T-helper 2 cell treated with Interferon-gamma antibody and Interleukin-4, amounts not matched to agents 5 μg/mL and 100 μg/mL, for 36 hours (primary cell): ENCODE results near the gene SLC47A2.

Source experiments
- DNase-seq: peaks from one replicate; pipeline ENCODE4 v3.0.0; 2021; ENCODE audit warnings: low spot score
- H3K27ac Mint-ChIP-seq: one replicate; pipeline ENCODE4 v1.8.0; 2021; ENCODE audit warnings: mild to moderate bottlenecking, mixed read lengths
- H3K27me3 Mint-ChIP-seq: one replicate; pipeline ENCODE4 v1.8.0; 2021; ENCODE audit warnings: low read depth, mixed read lengths
- H3K36me3 Mint-ChIP-seq: one replicate; pipeline ENCODE4 v1.8.0; 2021; ENCODE audit warnings: low read depth, mixed read lengths
- H3K4me1 Mint-ChIP-seq: one replicate; pipeline ENCODE4 v1.8.0; 2021; ENCODE audit warnings: low read depth, mixed read lengths
- H3K4me3 Mint-ChIP-seq: one replicate; pipeline ENCODE4 v1.8.0; 2022; ENCODE audit warnings: mild to moderate bottlenecking, moderate library complexity, mixed read lengths
- H3K9me3 Mint-ChIP-seq: one replicate; pipeline ENCODE4 v1.8.0; 2021; ENCODE audit warnings: mixed read lengths

Gene SLC47A2

DNA sequence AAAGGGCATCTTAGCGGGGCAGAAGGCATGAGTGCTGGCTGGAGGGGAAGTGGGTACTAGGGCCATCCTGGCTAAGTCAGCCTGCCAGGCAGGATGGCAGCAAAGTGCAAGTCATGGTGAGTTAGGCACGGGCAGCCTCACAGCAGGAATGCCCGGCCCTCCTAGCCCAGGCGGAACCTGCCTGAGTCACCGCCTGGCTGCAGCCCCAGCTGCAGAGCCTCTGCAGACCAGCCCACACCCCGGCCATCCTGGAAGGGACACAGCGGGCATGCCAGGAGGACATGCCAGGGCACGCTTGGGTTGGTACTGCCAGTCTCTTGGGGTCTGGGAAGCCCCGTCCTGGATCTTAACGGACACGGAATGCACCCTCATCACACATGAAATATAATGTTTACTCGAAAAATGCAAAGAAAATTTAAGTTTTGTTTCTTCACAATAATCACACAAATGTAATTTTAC, 36.7 kb upstream of the SLC47A2 start:
- no peak overlapping the region for H3K4me3 Mint-ChIP-seq
- DNase-seq = no peak
- H3K27me3 Mint-ChIP-seq = peaks cover 6% of the 10 kb centered on the region
- H3K4me1 Mint-ChIP-seq = no peaks in the 10 kb centered on the region
- H3K36me3 Mint-ChIP-seq = no peaks in the 10 kb centered on the region
- H3K9me3 Mint-ChIP-seq = no peaks in the 10 kb centered on the region
- H3K27ac Mint-ChIP-seq = no peak overlapping the region

- H3K27me3 Mint-ChIP-seq = peaks cover 6% of the 10 kb centered on the region
- H3K9me3 Mint-ChIP-seq = no peaks in the 10 kb centered on the region
- DNase-seq = no peak
Observed at GRCh38 chr17:19752216-19753050, 36.0 kb upstream of the SLC47A2 start.

GRCh38 chr17:19750835-19751234, 34.5 kb upstream of the SLC47A2 start:
- Mint-ChIP-seq H3K4me1 (no peaks in the 10 kb centered on the region), H3K4me3 (no peak overlapping the region), H3K27ac (no peak overlapping the region), H3K9me3 (no peaks in the 10 kb centered on the region), H3K36me3 (no peaks in the 10 kb centered on the region), H3K27me3 (peaks cover 6% of the 10 kb centered on the region)
- DNase-seq = no peak

More at GRCh38 chr17:19752216-19753050, 36.0 kb upstream of the SLC47A2 start:
- Mint-ChIP-seq H3K4me1 (no peaks in the 10 kb centered on the region), H3K36me3 (no peaks in the 10 kb centered on the region), H3K27ac (no peak overlapping the region), H3K4me3 (no peak overlapping the region)

DNA sequence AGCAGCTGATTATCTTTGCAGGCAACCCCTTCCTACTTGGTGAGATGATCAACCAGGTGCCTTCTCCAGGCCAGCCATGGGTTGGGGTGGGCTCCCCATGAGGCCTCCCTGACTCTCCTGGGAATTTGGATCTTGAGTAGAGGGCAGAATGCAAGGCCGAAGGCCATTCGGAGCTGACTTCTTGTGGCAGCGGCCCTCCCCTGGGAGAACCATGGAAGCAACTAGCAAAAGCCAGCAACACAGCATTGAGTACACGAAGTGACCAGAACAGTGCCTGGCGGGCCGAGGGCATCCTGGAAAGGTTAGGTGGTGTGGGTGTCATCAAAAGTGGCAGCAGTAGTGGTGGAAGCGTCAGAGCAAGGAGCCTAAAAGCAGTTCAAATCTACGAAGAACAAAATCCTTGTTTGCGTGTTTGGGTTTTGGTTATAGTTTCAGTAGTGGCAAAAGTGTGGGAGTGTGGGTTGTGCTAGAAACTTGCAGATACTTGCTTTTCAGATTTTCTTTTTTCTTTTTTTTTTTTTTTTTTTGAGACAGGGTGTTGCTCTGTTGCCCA, 33.7 kb upstream of the SLC47A2 start:
- no peak overlapping the region for H3K4me3 Mint-ChIP-seq
- H3K36me3 Mint-ChIP-seq = no peaks in the 10 kb centered on the region
- H3K9me3 Mint-ChIP-seq = no peaks in the 10 kb centered on the region
- no peak overlapping the region for H3K27ac Mint-ChIP-seq
- H3K27me3 Mint-ChIP-seq = peaks cover 6% of the 10 kb centered on the region
- no peaks in the 10 kb centered on the region for H3K4me1 Mint-ChIP-seq
- DNase-seq = no peak

DNA sequence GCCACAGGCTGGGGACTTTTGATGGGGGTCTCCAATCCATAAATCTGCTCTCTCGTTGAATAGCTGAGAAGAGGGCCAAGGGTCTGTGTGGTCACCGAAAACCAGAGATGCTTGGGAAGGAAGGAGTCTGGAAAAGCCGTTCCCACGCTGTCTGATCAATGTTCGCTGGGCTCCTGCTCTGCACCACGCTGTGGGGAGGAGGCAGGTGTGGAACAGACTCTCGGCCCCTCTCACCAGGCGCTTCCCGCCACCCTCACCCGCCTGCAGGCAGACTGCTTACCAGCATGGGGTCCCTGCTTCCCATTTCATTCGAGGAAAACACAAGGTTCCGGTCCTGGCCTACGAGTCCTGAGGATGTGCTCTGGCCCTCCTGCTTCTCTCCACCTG, 32.4 kb upstream of the SLC47A2 start:
- H3K4me1 Mint-ChIP-seq = no peaks in the 10 kb centered on the region
- peaks cover 6% of the 10 kb centered on the region for H3K27me3 Mint-ChIP-seq
- H3K4me3 Mint-ChIP-seq = no peak overlapping the region
- no peaks in the 10 kb centered on the region for H3K36me3 Mint-ChIP-seq
- no peak for DNase-seq
- no peak overlapping the region for H3K27ac Mint-ChIP-seq
- H3K9me3 Mint-ChIP-seq = no peaks in the 10 kb centered on the region

- no peak within 1 kb of the TSS for H3K27ac Mint-ChIP-seq
- H3K36me3 Mint-ChIP-seq = no peaks in the 10 kb centered on the region
- H3K4me1 Mint-ChIP-seq = no peaks in the 10 kb centered on the region
- DNase-seq = no peak
- H3K27me3 Mint-ChIP-seq = peaks cover 6% of the 10 kb centered on the region
- no peak within 1 kb of the TSS for H3K4me3 Mint-ChIP-seq
- no peaks in the 10 kb centered on the region for H3K9me3 Mint-ChIP-seq
Observed at GRCh38 chr17:19747829-19748806, 31.7 kb upstream of the SLC47A2 start, which contains the start of gene ALDH3A1. ALDH3A1 (minus strand) TSS chr17:19748298; CDS start chr17:19745129, 3,169 bp downstream.

DNA sequence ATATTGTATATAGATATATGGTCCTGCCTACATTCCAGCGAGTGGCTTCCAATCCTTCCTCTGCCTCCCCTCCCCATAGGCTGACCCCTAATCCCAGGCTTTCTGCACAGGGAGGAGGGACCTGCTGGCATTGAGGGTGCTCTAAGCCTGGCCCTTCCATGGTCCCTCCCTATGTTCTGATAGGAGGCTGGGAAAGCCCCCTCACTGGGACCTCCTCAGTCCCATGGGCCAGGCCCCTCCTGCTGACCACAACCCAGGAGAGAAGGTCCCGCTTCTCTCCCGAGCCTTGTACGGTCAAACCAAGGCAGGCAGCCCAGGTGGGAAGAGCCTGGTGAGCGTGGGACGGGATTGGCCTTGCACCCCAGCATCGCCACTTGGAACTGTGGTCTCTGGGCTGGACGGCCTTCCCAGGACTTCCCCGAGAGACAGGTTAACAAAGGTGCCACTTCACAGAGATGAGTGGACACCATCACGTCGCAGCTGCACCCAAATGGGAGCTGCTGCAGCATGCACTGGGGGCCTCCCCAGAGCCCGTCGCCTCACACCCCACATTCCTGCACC, 30.9 kb upstream of the SLC47A2 start:
- Mint-ChIP-seq H3K27ac (no peak overlapping the region), H3K9me3 (no peaks in the 10 kb centered on the region), H3K27me3 (peaks cover 6% of the 10 kb centered on the region), H3K4me3 (no peak overlapping the region), H3K4me1 (no peaks in the 10 kb centered on the region), H3K36me3 (no peaks in the 10 kb centered on the region)
- no peak for DNase-seq

DNA sequence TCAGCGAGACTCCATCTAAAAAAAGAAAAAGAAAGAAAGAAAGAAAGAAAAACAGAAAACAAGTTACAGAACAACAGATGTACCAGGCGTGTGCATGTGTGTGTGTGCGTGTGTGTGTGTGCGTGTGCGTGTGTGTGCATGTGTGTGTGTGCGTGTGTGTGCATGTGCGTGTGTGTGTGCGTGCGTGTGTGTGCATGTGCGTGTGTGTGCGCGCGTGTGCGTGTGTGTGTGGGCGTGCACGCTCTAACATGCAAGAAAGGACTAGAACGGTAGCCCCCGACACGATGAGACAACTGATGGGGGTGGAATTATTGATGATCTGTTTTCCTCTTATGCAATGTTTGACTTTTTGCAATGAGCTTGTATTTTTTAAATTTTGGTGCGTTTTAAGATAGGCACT, 30.1 kb upstream of the SLC47A2 start:
- H3K4me1 Mint-ChIP-seq = no peaks in the 10 kb centered on the region
- H3K27ac Mint-ChIP-seq = no peak overlapping the region
- no peak overlapping the region for H3K4me3 Mint-ChIP-seq
- DNase-seq = no peak
- no peaks in the 10 kb centered on the region for H3K9me3 Mint-ChIP-seq
- peaks cover 6% of the 10 kb centered on the region for H3K27me3 Mint-ChIP-seq
- no peaks in the 10 kb centered on the region for H3K36me3 Mint-ChIP-seq

GRCh38 chr17:19744922-19745757, 28.8 kb upstream of the SLC47A2 start:
- H3K4me3 Mint-ChIP-seq = peak overlapping the region; percentile 42
- no peaks in the 10 kb centered on the region for H3K9me3 Mint-ChIP-seq

DNA sequence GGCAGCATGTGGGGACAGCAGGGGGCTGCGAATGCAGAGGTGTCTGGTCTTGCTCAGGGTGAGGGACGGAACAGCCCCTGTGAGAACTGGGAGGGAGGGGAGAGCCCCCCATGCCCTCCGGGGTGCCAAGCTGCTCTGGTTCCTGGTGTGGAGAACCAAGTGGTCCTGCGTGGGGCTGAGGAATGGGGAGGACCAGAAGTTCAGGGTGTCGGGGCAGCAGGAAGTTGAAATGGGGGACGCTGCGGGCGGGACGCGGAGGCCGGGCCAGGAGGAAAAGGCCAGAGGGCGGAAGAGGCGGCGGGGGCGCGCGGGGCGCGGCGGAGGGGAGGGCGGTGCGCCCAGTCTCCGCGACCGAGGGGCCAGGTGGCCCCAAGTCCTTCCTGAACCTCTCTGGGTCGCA, 28.1 kb upstream of the SLC47A2 start:
- Mint-ChIP-seq H3K27me3 (peaks cover 2% of the 10 kb centered on the region), H3K9me3 (no peaks in the 10 kb centered on the region)

More at GRCh38 chr17:19744922-19745757, 28.8 kb upstream of the SLC47A2 start:
- Mint-ChIP-seq H3K27ac (no peak overlapping the region), H3K36me3 (no peaks in the 10 kb centered on the region), H3K27me3 (peaks cover 2% of the 10 kb centered on the region), H3K4me1 (no peaks in the 10 kb centered on the region)
- DNase-seq = peak; percentile 78

DNA sequence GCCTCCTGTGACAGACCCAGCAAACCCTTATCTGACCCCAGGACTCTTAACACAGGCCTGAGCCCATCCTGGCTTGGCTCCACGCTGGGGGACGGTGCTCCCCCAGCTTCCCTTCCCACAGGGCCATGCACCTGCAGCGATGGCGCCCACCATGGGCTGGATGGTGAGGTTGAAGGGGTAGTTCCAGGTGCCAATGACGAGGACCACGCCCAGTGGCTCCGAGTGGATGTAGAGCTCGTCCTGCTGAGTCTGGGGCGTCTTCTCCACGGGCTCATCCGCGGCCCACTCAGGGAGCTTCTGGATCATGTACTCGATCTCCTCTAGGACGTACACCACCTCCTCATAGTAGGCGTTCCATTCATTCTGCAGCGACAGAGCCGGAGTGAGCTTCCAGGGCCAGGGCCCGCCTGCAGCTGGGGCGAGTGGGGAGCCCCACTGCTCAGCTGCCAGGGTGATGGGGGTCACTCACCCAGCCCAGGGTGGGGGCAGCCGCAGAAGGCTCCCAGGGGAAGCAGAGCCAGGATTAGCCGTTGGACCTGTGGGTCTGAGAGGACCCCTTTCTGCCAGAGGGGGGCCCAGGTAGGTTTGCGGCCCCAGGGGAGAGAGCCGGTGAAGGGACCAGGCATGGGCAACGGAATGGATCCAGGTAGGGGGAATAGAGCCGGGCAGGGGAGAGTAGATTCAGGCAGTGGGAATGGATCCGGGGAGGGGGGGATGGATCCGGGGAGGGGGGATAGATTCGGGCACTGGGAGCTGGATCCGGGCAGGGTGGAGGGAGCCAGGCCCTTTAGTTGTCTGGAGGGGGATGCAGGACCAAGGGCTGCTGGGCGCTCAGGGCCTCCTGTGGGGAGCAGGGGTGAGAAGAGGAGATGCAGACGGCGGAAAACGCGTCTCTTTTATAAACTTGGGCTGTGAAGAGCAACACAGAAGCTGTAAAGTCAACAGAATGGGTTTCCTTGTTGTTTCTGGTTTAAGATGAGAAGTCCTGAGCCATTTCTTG, 27.0 kb upstream of the SLC47A2 start:
- no peaks in the 10 kb centered on the region for H3K9me3 Mint-ChIP-seq
- no peaks in the 10 kb centered on the region for H3K4me1 Mint-ChIP-seq
- H3K4me3 Mint-ChIP-seq = peak overlapping the region; percentile 29
- no peaks in the 10 kb centered on the region for H3K36me3 Mint-ChIP-seq
- no peaks in the 10 kb centered on the region for H3K27me3 Mint-ChIP-seq
- no peak for DNase-seq
- no peak overlapping the region for H3K27ac Mint-ChIP-seq

More for the DNA sequence above, 28.1 kb upstream of the SLC47A2 start:
- Mint-ChIP-seq H3K4me3 (peak overlapping the region; percentile 61), H3K4me1 (no peaks in the 10 kb centered on the region), H3K27ac (no peak overlapping the region), H3K36me3 (no peaks in the 10 kb centered on the region)
- no peak for DNase-seq

DNA sequence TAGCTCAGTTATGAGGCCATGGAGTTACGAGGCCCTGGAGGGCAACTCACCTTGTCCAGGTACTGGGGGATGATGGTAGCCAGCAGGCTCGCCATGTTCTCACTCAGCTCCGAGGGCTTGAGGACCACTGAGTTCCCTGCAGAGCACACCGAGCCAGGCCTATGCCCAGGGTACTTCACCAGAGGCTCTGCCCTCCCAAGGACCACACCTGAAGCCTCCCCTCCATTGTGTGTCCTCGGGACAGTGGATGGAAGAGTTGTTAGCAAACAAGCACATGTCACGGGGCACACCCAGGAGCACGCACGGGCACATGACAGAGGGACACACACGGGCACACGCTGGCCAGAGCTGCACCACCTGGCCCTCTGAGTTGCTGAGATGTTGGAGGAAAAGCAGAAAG, 26.1 kb upstream of the SLC47A2 start:
- Mint-ChIP-seq H3K4me3 (no peak overlapping the region), H3K36me3 (no peaks in the 10 kb centered on the region), H3K9me3 (no peaks in the 10 kb centered on the region), H3K4me1 (no peaks in the 10 kb centered on the region), H3K27me3 (no peaks in the 10 kb centered on the region), H3K27ac (no peak overlapping the region)
- DNase-seq = no peak
